MCF 10A (cell line): ENCODE results near the gene CASKIN1. TPM values are rescaled to one million over a fixed set of nuclear protein-coding genes. Genes with fewer than 3 reads are reported as not detected.

Experiments used
- BruUV-seq: library from RNA; stranded (reverse); fragments of 400-500 nt; replicated peaks from 2 replicates; lab custom pipeline; 2021; lab: Mats Ljungman, UMichigan
- CTCF ChIA-PET: fragments of 300-600 bp; sonication (Branson Sonifier 250); formaldehyde crosslinking; extraction: SDS; loops from one replicate; lab custom pipeline; 2021; ENCODE audit warnings: antibody characterized with exemption, inconsistent platforms; lab: Yijun Ruan, JAX
- POLR2A ChIA-PET: fragments of 300-600, 350-650 bp; sonication (Branson Sonifier 250); formaldehyde crosslinking; extraction: SDS; loops from one replicate; lab custom pipeline; 2020; ENCODE audit warnings: antibody characterized with exemption, inconsistent platforms; lab: Yijun Ruan, JAX
- DNase-seq: peaks from one replicate; pipeline ENCODE4 v3.0.0-alpha.2; 2018; ENCODE audit not compliant: unreplicated experiment
- H3K27ac Mint-ChIP-seq: one replicate; pipeline ENCODE4 v1.8.0; 2022; ENCODE audit warnings: mild to moderate bottlenecking, low read depth, mixed read lengths; ENCODE audit not compliant: unreplicated experiment
- H3K27me3 Mint-ChIP-seq: one replicate; pipeline ENCODE4 v1.8.0; 2022; ENCODE audit warnings: mixed read lengths; ENCODE audit not compliant: insufficient read depth, unreplicated experiment
- H3K36me3 Mint-ChIP-seq: one replicate; pipeline ENCODE4 v1.8.0; 2022; ENCODE audit warnings: mild to moderate bottlenecking, moderate library complexity, mixed read lengths; ENCODE audit not compliant: insufficient read depth, unreplicated experiment
- H3K4me1 Mint-ChIP-seq: one replicate; pipeline ENCODE4 v1.8.0; 2022; ENCODE audit warnings: mixed read lengths; ENCODE audit not compliant: insufficient read depth, unreplicated experiment
- H3K4me3 Mint-ChIP-seq: one replicate; pipeline ENCODE4 v1.8.0; 2022; ENCODE audit warnings: mild to moderate bottlenecking, moderate library complexity, mixed read lengths; ENCODE audit not compliant: unreplicated experiment
- H3K9me3 Mint-ChIP-seq: one replicate; pipeline ENCODE4 v1.8.0; 2022; ENCODE audit warnings: mixed read lengths; ENCODE audit not compliant: unreplicated experiment
- intact Hi-C: fragments of 100-400 bp; cut with micrococcal nuclease; formaldehyde crosslinking; loops from 2 replicates; pipeline ENCODE4 v1.14.1; 2022
- total RNA-seq: library from RNA; stranded (reverse); gene quantifications from 2 replicates; pipeline ENCODE4 v1.2.3, GENCODE V29; 2022
- TF ChIP-seq, protein P1 (sequence below): fragments of 200-600 bp; IDR thresholded peaks from one replicate; pipeline ENCODE4 v1.8.0; 2022; ENCODE audit warnings: antibody characterized with exemption, mild to moderate bottlenecking; ENCODE audit not compliant: unreplicated experiment

The CASKIN1 gene
- total RNA-seq, 1 experiment from 2014 or later, result 0.14 TPM

DNA sequence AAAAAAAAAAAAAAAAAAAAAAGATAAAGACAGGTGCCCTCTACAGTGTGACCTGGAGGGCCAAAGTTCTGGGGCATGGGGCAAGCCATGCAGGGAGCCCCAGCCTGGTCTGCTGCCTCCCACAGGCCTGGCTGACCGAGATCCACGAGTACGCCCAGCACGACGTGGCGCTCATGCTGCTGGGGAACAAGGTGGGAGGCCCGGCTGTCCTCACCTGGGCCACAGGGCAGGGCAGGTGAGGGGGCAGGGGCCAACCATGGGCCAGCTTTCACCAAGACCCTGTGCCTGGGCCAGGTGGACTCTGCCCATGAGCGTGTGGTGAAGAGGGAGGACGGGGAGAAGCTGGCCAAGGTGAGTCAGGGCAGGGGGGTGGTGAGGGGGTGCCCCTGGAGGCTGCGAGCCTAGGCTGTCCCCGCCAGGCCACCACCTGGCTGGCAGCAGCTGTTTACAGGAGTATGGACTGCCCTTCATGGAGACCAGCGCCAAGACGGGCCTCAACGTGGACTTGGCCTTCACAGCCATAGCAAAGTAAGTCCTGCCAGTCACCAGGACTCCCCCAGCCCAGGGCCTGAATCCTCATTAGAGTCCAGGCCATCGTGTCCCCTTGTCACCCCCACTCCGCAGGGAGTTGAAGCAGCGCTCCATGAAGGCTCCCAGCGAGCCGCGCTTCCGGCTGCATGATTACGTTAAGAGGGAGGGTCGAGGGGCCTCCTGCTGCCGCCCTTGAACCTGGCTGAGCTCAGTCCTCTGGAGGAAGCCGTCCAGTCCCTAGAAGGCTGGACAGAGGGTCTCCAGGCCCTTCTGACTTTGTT lies 43.5 kb downstream of the CASKIN1 start:
- no TSS peak for BruUV-seq
- CTCF ChIA-PET, result interaction anchor here (0.6 to 4.7 kb wide), 11 partner anchors 9 to 720 kb away, joined by 3 to 37 read pairs (median 4); no protein-coding TSS in a partner anchor
- intact Hi-C loops, result loop anchor here (5.0 kb wide), 1 partner anchor 59 kb away; the partner anchor contains the start of genes BRICD5 and PGP
- H3K27ac Mint-ChIP-seq, result peak overlapping the region; percentile 82
- H3K9me3 Mint-ChIP-seq, result no peaks in the 10 kb centered on the region
- peaks cover 66% of the 10 kb centered on the region for H3K36me3 Mint-ChIP-seq
- peak overlapping the region; percentile 96 for H3K4me3 Mint-ChIP-seq
- TF ChIP-seq, protein P1, sequence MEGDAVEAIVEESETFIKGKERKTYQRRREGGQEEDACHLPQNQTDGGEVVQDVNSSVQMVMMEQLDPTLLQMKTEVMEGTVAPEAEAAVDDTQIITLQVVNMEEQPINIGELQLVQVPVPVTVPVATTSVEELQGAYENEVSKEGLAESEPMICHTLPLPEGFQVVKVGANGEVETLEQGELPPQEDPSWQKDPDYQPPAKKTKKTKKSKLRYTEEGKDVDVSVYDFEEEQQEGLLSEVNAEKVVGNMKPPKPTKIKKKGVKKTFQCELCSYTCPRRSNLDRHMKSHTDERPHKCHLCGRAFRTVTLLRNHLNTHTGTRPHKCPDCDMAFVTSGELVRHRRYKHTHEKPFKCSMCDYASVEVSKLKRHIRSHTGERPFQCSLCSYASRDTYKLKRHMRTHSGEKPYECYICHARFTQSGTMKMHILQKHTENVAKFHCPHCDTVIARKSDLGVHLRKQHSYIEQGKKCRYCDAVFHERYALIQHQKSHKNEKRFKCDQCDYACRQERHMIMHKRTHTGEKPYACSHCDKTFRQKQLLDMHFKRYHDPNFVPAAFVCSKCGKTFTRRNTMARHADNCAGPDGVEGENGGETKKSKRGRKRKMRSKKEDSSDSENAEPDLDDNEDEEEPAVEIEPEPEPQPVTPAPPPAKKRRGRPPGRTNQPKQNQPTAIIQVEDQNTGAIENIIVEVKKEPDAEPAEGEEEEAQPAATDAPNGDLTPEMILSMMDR, result no peak
- no peaks in the 10 kb centered on the region for H3K27me3 Mint-ChIP-seq
- peak; percentile 50 for DNase-seq
- H3K4me1 Mint-ChIP-seq, result peaks cover 25% of the 10 kb centered on the region
- POLR2A ChIA-PET, result interaction anchor here (0.5 to 6.6 kb wide), 22 partner anchors 9 to 1842 kb away, joined by 3 to 72 read pairs (median 7); partner anchors contain the start of genes ATP6V0C, E4F1, ECI1 and GFER

DNA sequence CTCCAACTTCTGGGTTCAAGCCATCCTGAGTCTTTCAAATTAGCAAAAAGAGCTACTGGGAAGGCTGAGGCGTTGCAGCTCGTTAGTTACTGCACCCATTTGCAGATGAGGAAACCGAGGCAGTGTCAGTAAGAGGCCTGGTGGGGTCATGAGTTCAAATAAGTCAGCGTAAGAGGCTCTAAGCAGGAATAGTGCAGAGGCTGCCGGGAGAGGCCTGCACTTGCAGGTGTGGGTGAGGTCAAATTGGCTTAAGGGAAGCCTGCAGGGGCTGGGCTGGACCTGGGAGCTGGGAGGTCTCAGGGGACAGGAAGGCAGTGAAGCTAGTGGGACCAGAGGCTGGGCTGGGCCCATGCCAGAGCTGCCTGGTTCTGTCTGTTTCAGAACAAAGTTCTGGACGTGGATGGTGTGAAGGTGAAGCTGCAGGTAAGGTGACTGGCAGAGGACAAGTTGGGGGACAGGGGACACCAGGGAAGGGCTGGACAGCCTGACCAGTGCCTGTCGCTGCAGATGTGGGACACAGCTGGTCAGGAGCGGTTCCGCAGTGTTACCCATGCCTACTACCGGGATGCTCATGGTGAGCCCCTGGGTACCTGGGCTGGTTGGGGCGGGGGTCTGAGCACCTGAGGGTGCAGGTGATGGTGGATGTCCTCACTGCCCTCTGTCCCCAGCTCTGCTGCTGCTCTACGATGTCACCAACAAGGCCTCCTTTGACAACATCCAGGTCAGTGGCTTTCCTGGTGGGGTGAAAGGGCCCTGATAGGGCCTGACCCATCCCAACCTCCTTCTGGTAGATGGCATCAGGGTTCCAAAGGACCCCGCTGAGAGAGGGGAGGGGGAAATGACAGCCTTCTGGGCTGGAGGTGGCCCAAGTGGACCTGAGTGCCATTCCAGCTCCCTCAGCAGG lies 45.0 kb downstream of the CASKIN1 start:
- Mint-ChIP-seq H3K9me3 (no peaks in the 10 kb centered on the region), H3K36me3 (peaks cover 74% of the 10 kb centered on the region), H3K4me3 (peak overlapping the region; percentile 96), H3K27ac (no peak overlapping the region), H3K4me1 (peaks cover 11% of the 10 kb centered on the region), H3K27me3 (no peaks in the 10 kb centered on the region)
- no TSS peak for BruUV-seq
- DNase-seq, result peak; percentile 31
- TF ChIP-seq, protein P1, result no peak
- ChIA-PET CTCF (interaction anchor here (0.6 to 4.7 kb wide), 11 partner anchors 8 to 159 kb away, joined by 3 to 37 read pairs (median 3); no protein-coding TSS in a partner anchor), POLR2A (interaction anchor here (0.5 to 6.6 kb wide), 25 partner anchors 10 to 789 kb away, joined by 3 to 72 read pairs (median 4); partner anchors contain the start of genes ECI1, NPW, NTHL1 and PGP)
- intact Hi-C loops, result loop anchor here (5.0 kb wide), 1 partner anchor 61 kb away; the partner anchor contains the start of genes BRICD5 and PGP

GRCh38 chr16:2150418-2151187 lies 45.8 kb downstream of the CASKIN1 start:
- peak; percentile 78 for DNase-seq
- Mint-ChIP-seq H3K27me3 (no peaks in the 10 kb centered on the region), H3K4me3 (peak overlapping the region; percentile 96), H3K4me1 (peaks cover 8% of the 10 kb centered on the region), H3K36me3 (peaks cover 68% of the 10 kb centered on the region), H3K27ac (no peak overlapping the region), H3K9me3 (no peaks in the 10 kb centered on the region)
- TF ChIP-seq, protein P1, result no peak
- BruUV-seq, result no TSS peak
- ChIA-PET CTCF (interaction anchor here (0.6 to 4.7 kb wide), 9 partner anchors 11 to 881 kb away, joined by 3 to 37 read pairs (median 4); no protein-coding TSS in a partner anchor), POLR2A (interaction anchor here (0.6 to 6.6 kb wide), 20 partner anchors 9 to 788 kb away, joined by 3 to 72 read pairs (median 4); partner anchors contain the start of genes ECI1, NPW, PKD1 and RPS2)
- intact Hi-C loops, result loop anchor here (5.0 kb wide), 1 partner anchor 62 kb away; the partner anchor contains the start of genes BRICD5 and PGP
